GM12878 (cell line): ENCODE data around the gene GIPC3. TPM values are rescaled to one million over a fixed set of nuclear protein-coding genes. Genes with fewer than 3 reads are reported as not detected.

Source experiments
- ATAC-seq: fragments of 200-7000 bp; cut with Tn5 transposase; 3 replicates; pipeline ENCODE4 v1.9.1; 2020; ENCODE audit warnings: mild to moderate bottlenecking, moderate library complexity
- BruUV-seq: library from RNA; stranded (reverse); fragments of 400-500 nt; replicated peaks from 2 replicates; lab custom pipeline; 2021; lab: Mats Ljungman, UMichigan
- CTCF ChIA-PET: fragments of 300-600 bp; sonication (Branson Sonifier 250); formaldehyde crosslinking; extraction: SDS; loops from one replicate; lab custom pipeline; 2021; ENCODE audit warnings: inconsistent platforms; lab: Yijun Ruan, JAX
- POLR2A ChIA-PET: fragments of 350-600 bp; formaldehyde crosslinking; extraction: SDS; loops from one replicate; lab custom pipeline; 2021; ENCODE audit warnings: inconsistent platforms; lab: Charles Lee
- RAD21 ChIA-PET: fragments of 300-600 bp; sonication (Branson Sonifier 250); formaldehyde crosslinking; loops from one replicate; lab custom pipeline; 2023; ENCODE audit warnings: antibody characterized with exemption; ENCODE audit not compliant: unreplicated experiment; lab: Charles Lee
- SMC1A ChIA-PET: fragments of 300-600 bp; sonication (Branson Sonifier 250); formaldehyde crosslinking; loops from one replicate; lab custom pipeline; 2023; ENCODE audit not compliant: unreplicated experiment, uncharacterized antibody; lab: Charles Lee
- DNase-seq: peaks from one replicate; pipeline ENCODE4 v3.0.0-alpha.2; 2011; ENCODE audit warnings: low read depth, low spot score
- FAIRE-seq: peaks from 3 replicates; lab custom pipeline; 2011; peaks lifted over from hg19 to GRCh38; lab: Jason Lieb, UNC
- H2AFZ ChIP-seq: 2 replicates; pipeline ENCODE4 v1.6.0; 2011; ENCODE audit warnings: low read depth, low read length, control low read depth; ENCODE audit not compliant: control insufficient read depth
- H3K27ac ChIP-seq: 2 replicates; pipeline ENCODE4 v1.5.1; 2011; ENCODE audit warnings: control low read depth; ENCODE audit not compliant: control insufficient read depth, insufficient read depth
- H3K27me3 ChIP-seq, 2 experiments: replicated peaks in 1 of 2; 2 replicates each; pipeline versions ENCODE4 v1.6.0 to v1.6.1; 2011; ENCODE audit warnings: low read length in 1 of 2; ENCODE audit not compliant: control insufficient read depth in 2 of 2, insufficient read depth in 2 of 2
- H3K36me3 ChIP-seq, 2 experiments: 2 replicates each; pipeline ENCODE4 v1.5.1; 2011; ENCODE audit warnings: low read length in 1 of 2; ENCODE audit not compliant: control insufficient read depth in 2 of 2, insufficient read depth in 2 of 2
- H3K4me1 ChIP-seq: 2 replicates; pipeline ENCODE4 v1.6.1; 2011; ENCODE audit warnings: mild to moderate bottlenecking, low read length, moderate library complexity, mixed read lengths; ENCODE audit not compliant: control insufficient read depth, insufficient read depth
- H3K4me2 ChIP-seq: 2 replicates; pipeline ENCODE4 v1.6.0; 2011; ENCODE audit warnings: control low read depth; ENCODE audit not compliant: control insufficient read depth, insufficient read depth
- H3K4me3 ChIP-seq: fragments of 200-600 bp; sonication (generic); 2 replicates; pipeline ENCODE4 v1.5.1; 2016
- H3K79me2 ChIP-seq: 2 replicates; pipeline ENCODE4 v1.6.0; 2011; ENCODE audit warnings: low read length; ENCODE audit not compliant: control insufficient read depth, insufficient read depth
- H3K9ac ChIP-seq: 2 replicates; pipeline ENCODE4 v1.8.0; 2011; ENCODE audit warnings: low read length, control low read depth, mixed read lengths; ENCODE audit not compliant: control insufficient read depth, insufficient read depth
- H3K9me3 ChIP-seq: replicated peaks from 3 replicates; pipeline ENCODE4 v1.5.1; 2011; ENCODE audit warnings: mild to moderate bottlenecking, low read length; ENCODE audit not compliant: control insufficient read depth, insufficient read depth
- H4K20me1 ChIP-seq: 2 replicates; pipeline ENCODE4 v1.6.0; 2011; ENCODE audit not compliant: control insufficient read depth, insufficient read depth
- BCL3 ChIP-seq: IDR thresholded peaks from 2 replicates; pipeline ENCODE4 v1.6.1; 2011; ENCODE audit warnings: borderline replicate concordance, low read depth, mild to moderate bottlenecking, moderate library complexity, low read length; ENCODE audit not compliant: insufficient read depth, poor library complexity, severe bottlenecking
- BMI1 ChIP-seq: fragments of 450-650 bp; IDR thresholded peaks from 2 replicates; pipeline ENCODE4 v1.6.1; 2016; ENCODE audit warnings: mild to moderate bottlenecking, moderate library complexity, borderline replicate concordance
- CBX3 ChIP-seq: fragments of 200-600 bp; sonication (generic); IDR thresholded peaks from 2 replicates; pipeline ENCODE4 v1.6.1; 2016; ENCODE audit warnings: low read depth, borderline replicate concordance
- E4F1 ChIP-seq: fragments of 450-650 bp; IDR thresholded peaks from 2 replicates; pipeline ENCODE4 v1.6.1; 2018; ENCODE audit warnings: borderline replicate concordance, mild to moderate bottlenecking; ENCODE audit not compliant: partially characterized antibody
- ESRRA ChIP-seq: IDR thresholded peaks from 2 replicates; pipeline ENCODE4 v1.6.1; 2012; ENCODE audit warnings: mild to moderate bottlenecking, low read length, improper control_type of control experiment
- KLF5 ChIP-seq: fragments of 450-650 bp; IDR thresholded peaks from 2 replicates; pipeline ENCODE4 v1.6.1; 2014; ENCODE audit warnings: mild to moderate bottlenecking; ENCODE audit not compliant: partially characterized antibody
- MYC ChIP-seq: IDR thresholded peaks from 2 replicates; pipeline ENCODE4 v1.6.1; 2011; ENCODE audit warnings: mild to moderate bottlenecking, low read length, moderate library complexity, inconsistent platforms; ENCODE audit not compliant: insufficient read depth, insufficient replicate concordance, insufficient read length, severe bottlenecking
- POLR2AphosphoS5 ChIP-seq: IDR thresholded peaks from 2 replicates; pipeline ENCODE4 v1.6.1; 2011; ENCODE audit warnings: mild to moderate bottlenecking, low read length, inconsistent platforms
- POU2F2 ChIP-seq: IDR thresholded peaks from 3 replicates; pipeline ENCODE4 v1.6.1; 2011; ENCODE audit warnings: low read depth, mild to moderate bottlenecking, low read length, borderline replicate concordance
- SMC3 ChIP-seq: IDR thresholded peaks from 2 replicates; pipeline ENCODE4 v1.6.1; 2011; ENCODE audit warnings: low read length, improper control_type of control experiment, borderline replicate concordance
- STAT3 ChIP-seq: IDR thresholded peaks from 2 replicates; pipeline ENCODE4 v1.6.1; 2011; ENCODE audit warnings: low read depth, low read length, improper control_type of control experiment
- SUPT20H ChIP-seq: IDR thresholded peaks from 2 replicates; pipeline ENCODE4 v1.6.1; 2011; ENCODE audit warnings: low read depth, mild to moderate bottlenecking, low read length, moderate library complexity, borderline replicate concordance; ENCODE audit not compliant: control insufficient read depth
- TCF7 ChIP-seq: IDR thresholded peaks from 2 replicates; pipeline ENCODE4 v1.6.1; 2014; ENCODE audit warnings: antibody characterized with exemption, borderline replicate concordance
- USF1 ChIP-seq: IDR thresholded peaks from 2 replicates; pipeline ENCODE4 v1.6.1; 2011; ENCODE audit warnings: borderline replicate concordance, low read depth, mild to moderate bottlenecking, moderate library complexity, mixed read lengths, low read length; ENCODE audit not compliant: insufficient read depth; ENCODE audit errors: extremely low read length
- ZNF217 ChIP-seq: fragments of 450-650 bp; IDR thresholded peaks from 2 replicates; pipeline ENCODE4 v1.6.1; 2017; ENCODE audit warnings: antibody characterized with exemption, mild to moderate bottlenecking
- ZNF622 ChIP-seq: fragments of 450-650 bp; IDR thresholded peaks from 2 replicates; pipeline ENCODE4 v1.6.1; 2017; ENCODE audit warnings: mild to moderate bottlenecking, inconsistent platforms
- WGBS: methylation state at CpG from one replicate; pipeline ENCODE4 v1.1.6; 2016; ENCODE audit warnings: low lambda C conversion rate; ENCODE audit not compliant: insufficient replicate concordance, insufficient coverage; ENCODE audit errors: missing lambda C conversion rate; 5-methylcytosine and 5-hydroxymethylcytosine counted together
- in situ Hi-C: fragments of 300-500 bp; cut with MboI; formaldehyde crosslinking; loops from 9 replicates; pipeline ENCODE4 v1.14.3; 2018; ENCODE audit warnings: mixed read lengths
- intact Hi-C: fragments of 100-400 bp; cut with micrococcal nuclease; formaldehyde crosslinking; loops from one replicate; pipeline ENCODE4 v1.14.2; 2022; ENCODE audit not compliant: unreplicated experiment
- polyA plus RNA-seq, 11 experiments: library from polyadenylated mRNA; depleted of rRNA in 4 of 11; unstranded in 6 of 11; stranded (reverse) in 5 of 11; fragments of >200 nt; fragmentation: Nextera tagmentation in 4 of 11; fragmentation: Illumina TruSeq in 1 of 11; extraction: Ambion mirVana in 4 of 11; extraction: Trizol in 1 of 11; gene quantifications; 1 replicate in 1 of 11; 2 replicates in 10 of 11; pipeline versions ENCODE4 v1.2.1 to v1.2.3, GENCODE V29; 2011 to 2016; ENCODE audit warnings: inconsistent platforms in 2 of 11, missing spikeins in 2 of 11, low read depth in 1 of 11
- total RNA-seq, 4 experiments: library from RNA; depleted of rRNA in 3 of 4; stranded (reverse); fragments of >200 nt in 3 of 4; fragmentation: Illumina TruSeq in 1 of 4; extraction: Trizol in 1 of 4; gene quantifications; 2 replicates each; pipeline versions ENCODE4 v1.2.1 to v1.2.3, GENCODE V29; 2013 to 2021

The GIPC3 gene
- total and polyA plus RNA-seq, 10 of the 15 experiments (the other 5 are each of a cell fraction or from before 2014, with no cell fraction given) = not detected

GRCh38 chr19:3595521-3596061 is 10.3 kb downstream of the GIPC3 start:
- ChIA-PET POLR2A (interaction anchor here (0.7 kb wide), 1 partner anchor 79 kb away, joined by 3 read pairs; no protein-coding TSS in a partner anchor), CTCF (no interaction called here), RAD21 (no interaction called here), SMC1A (no interaction called here)
- no peak overlapping the region for H3K9ac ChIP-seq
- no peaks in the 10 kb centered on the region for H3K27me3 ChIP-seq
- H3K27ac ChIP-seq = no peak overlapping the region
- no peak overlapping the region for H3K4me2 ChIP-seq
- H3K36me3 ChIP-seq = no peaks in the 10 kb centered on the region
- WGBS = 75% methylated on average over 23 of the region's 34 CpGs
- H3K4me1 ChIP-seq = no peaks in the 10 kb centered on the region
- FAIRE-seq = no peak
- H3K4me3 ChIP-seq = no peak overlapping the region
- BruUV-seq = no TSS peak
- no peak for ATAC-seq
- H4K20me1 ChIP-seq = no peaks in the 10 kb centered on the region
- H3K79me2 ChIP-seq = no peaks in the 10 kb centered on the region
- in situ Hi-C loops (no loop called here), intact Hi-C loops (no loop called here)
- DNase-seq = no peak
- H2AFZ ChIP-seq = no peak overlapping the region
- H3K9me3 ChIP-seq = peaks cover 2% of the 10 kb centered on the region; the same call in 1 of the 3 replicates
- TF ChIP-seq USF1 (no peak), BMI1 (no peak), ESRRA (no peak), SMC3 (no peak), POU2F2 (no peak), ZNF217 (no peak), BCL3 (no peak), STAT3 (no peak), SUPT20H (no peak), CBX3 (no peak), ZNF622 (no peak), POLR2AphosphoS5 (no peak), MYC (no peak), KLF5 (no peak), E4F1 (no peak), TCF7 (no peak)
